ENCODE data around the gene MAPRE2. TPM values are rescaled to one million over a fixed set of nuclear protein-coding genes. Genes with fewer than 3 reads are reported as not detected.

The MAPRE2 gene
- total and polyA plus RNA-seq, 10 donors: 18.8 to 62.9 (median 45.1) TPM

DNA sequence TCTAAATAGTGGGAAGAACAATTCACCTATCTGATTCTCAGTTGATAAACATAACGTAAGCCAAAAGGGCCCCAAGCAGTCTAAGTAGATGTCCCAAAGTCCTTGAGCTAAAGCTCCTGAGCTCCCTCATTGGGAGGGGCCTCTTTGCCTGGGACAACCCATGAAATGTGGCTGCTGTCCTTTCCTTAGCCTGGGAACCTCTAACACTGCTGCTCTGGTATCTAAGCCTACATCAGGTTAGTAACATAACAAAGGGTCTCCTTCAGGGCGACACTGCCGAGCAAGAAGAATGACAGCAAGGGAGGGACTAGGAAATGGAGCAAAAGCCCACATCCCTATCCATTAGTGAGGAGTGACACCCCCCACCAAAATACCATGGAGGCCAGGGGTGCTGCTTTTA is 98.3 kb downstream of the MAPRE2 start:
- H3K4me3 ChIP-seq: no peak overlapping the region
- DNase-seq: no peak
- H3K27me3 ChIP-seq (replicated peaks in 1 of 7): no peaks in the 10 kb centered on the region
- H3K9me3 ChIP-seq: no peaks in the 10 kb centered on the region
- peaks cover 0 to 82% (median 54%) of the 10 kb centered on the region in 6 donors for H3K36me3 ChIP-seq
- intact Hi-C loops (cut with DNase I; ENCODE audit: low total_unique reads): no loop called here
- H3K4me1 ChIP-seq: peaks cover 0 to 38% (median 4%) of the 10 kb centered on the region in 6 donors
- TF ChIP-seq, protein P1, sequence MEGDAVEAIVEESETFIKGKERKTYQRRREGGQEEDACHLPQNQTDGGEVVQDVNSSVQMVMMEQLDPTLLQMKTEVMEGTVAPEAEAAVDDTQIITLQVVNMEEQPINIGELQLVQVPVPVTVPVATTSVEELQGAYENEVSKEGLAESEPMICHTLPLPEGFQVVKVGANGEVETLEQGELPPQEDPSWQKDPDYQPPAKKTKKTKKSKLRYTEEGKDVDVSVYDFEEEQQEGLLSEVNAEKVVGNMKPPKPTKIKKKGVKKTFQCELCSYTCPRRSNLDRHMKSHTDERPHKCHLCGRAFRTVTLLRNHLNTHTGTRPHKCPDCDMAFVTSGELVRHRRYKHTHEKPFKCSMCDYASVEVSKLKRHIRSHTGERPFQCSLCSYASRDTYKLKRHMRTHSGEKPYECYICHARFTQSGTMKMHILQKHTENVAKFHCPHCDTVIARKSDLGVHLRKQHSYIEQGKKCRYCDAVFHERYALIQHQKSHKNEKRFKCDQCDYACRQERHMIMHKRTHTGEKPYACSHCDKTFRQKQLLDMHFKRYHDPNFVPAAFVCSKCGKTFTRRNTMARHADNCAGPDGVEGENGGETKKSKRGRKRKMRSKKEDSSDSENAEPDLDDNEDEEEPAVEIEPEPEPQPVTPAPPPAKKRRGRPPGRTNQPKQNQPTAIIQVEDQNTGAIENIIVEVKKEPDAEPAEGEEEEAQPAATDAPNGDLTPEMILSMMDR (IDR thresholded peaks at IDR 0.05 in 8 of 11, conservative IDR thresholded peaks at IDR 0.05 in 3 of 11): no peak
- no peak for TF ChIP-seq POLR2A (IDR thresholded peaks at IDR 0.05)
- TF ChIP-seq POLR2AphosphoS5 (IDR thresholded peaks at IDR 0.05): no peak
- no peak overlapping the region for H3K27ac ChIP-seq
- 77 to 97% (median 93%) methylated on average over 3 of the region's 3 CpGs for WGBS, 5 donors

DNA sequence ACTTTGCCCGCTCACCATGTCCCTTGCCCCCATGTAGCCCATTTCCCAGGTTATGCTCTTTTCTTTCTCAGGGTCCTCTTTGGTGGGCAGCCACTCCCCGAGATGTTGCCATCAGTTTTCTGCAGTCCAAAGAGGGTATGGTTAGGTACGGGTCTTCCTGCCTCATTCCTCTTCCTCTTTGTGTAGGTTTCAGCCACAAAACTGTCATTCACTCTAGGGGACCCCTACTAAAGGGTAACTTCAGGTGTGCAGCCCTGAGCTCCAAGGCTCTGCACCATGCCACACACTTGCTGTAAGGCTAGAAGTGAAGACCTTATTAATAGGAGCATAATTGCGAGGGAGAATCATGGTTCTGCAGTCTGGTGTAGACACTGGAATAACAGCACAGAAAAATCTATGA is 99.9 kb downstream of the MAPRE2 start:
- TF ChIP-seq POLR2AphosphoS5 (IDR thresholded peaks at IDR 0.05) (no peak), POLR2A (IDR thresholded peaks at IDR 0.05) (no peak)
- intact Hi-C loops (cut with DNase I; ENCODE audit: low total_unique reads): loop anchor here (5.0 kb wide), 1 partner anchor 134 kb away; no protein-coding TSS in a partner anchor
- H3K27ac ChIP-seq: no peak overlapping the region
- no peak for DNase-seq
- H3K4me3 ChIP-seq: no peak overlapping the region
- no peaks in the 10 kb centered on the region for H3K9me3 ChIP-seq
- 69 to 79% (median 74%) methylated on average over 4 of the region's 4 CpGs for WGBS, 5 donors
- H3K27me3 ChIP-seq (replicated peaks in 1 of 7): no peaks in the 10 kb centered on the region
- peaks cover 0 to 66% (median 38%) of the 10 kb centered on the region in 6 donors for H3K36me3 ChIP-seq
- peaks cover 0 to 38% (median 4%) of the 10 kb centered on the region in 6 donors for H3K4me1 ChIP-seq

DNA sequence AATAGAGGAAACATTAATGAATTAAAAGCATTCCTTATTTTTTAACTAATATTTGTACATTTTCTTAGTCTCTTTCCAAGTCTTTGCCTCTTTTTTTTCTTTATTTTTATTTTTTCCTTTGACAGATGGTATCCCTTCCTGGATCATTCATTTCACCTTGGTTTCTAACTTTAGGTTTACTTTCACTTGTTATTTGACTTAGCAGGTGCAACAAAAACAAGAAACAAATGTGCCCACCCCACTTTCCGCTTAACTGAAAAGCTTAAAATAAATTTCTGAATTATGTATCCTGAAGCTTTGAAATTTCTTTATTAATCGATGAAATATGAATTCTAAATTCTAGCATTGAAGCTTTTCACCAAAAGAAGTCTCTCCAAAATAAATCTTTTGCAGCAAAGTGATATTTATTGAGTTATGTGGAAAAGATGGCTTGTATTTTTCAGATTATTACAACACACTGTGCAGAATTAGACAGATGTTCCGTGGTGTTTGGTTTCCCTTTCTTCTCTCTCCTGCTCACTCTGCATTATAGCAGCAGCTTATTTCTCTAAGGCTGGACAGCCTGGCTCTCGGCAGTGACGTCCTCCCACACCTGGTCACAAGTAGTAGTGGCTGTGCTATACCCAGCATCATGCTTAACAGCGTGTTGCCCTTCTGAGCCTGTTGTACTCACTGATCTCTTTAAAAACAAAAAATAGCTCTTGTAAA is 100.5 kb downstream of the MAPRE2 start:
- TF ChIP-seq POLR2A (IDR thresholded peaks at IDR 0.05) (no peak), POLR2AphosphoS5 (IDR thresholded peaks at IDR 0.05) (no peak)
- TF ChIP-seq, protein P1 (IDR thresholded peaks at IDR 0.05 in 8 of 11, conservative IDR thresholded peaks at IDR 0.05 in 3 of 11): no peak
- no peak for DNase-seq
- intact Hi-C loops (cut with DNase I; ENCODE audit: low total_unique reads): loop anchor here (5.0 kb wide), 1 partner anchor 134 kb away; no protein-coding TSS in a partner anchor
- H3K27me3 ChIP-seq (replicated peaks in 1 of 7): no peaks in the 10 kb centered on the region
- WGBS, 5 donors: 68 to 74% (median 73%) methylated on average over 6 of the region's 6 CpGs
- H3K9me3 ChIP-seq: no peaks in the 10 kb centered on the region
- peaks cover 0 to 38% (median 4%) of the 10 kb centered on the region in 6 donors for H3K4me1 ChIP-seq
- no peak overlapping the region for H3K4me3 ChIP-seq
- peaks cover 0 to 59% (median 32%) of the 10 kb centered on the region in 6 donors for H3K36me3 ChIP-seq
- H3K27ac ChIP-seq: peak overlapping the region in 1 of 8 donors; percentile 10

DNA sequence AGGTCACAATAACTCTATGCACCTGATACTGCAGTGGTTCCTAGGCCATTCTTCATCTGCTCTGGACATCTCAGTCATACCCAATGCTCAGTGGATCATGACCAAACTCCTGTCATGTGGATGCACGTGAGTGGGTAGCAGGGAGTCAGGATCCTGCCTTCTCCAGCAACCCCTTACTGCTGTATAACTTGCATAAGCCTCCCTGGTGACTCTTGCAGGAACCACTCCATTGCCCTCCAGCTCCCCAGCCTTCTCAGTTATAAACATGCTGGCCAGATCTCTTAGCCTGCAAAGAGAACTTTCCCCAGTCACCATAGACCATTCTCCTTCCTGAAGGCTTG is 101.0 kb downstream of the MAPRE2 start:
- Histone ChIP-seq H3K27ac (peak overlapping the region in 1 of 8 donors; percentile 10), H3K9me3 (no peaks in the 10 kb centered on the region), H3K27me3 (replicated peaks in 1 of 7) (no peaks in the 10 kb centered on the region), H3K4me3 (no peak overlapping the region), H3K36me3 (peaks cover 0 to 54% (median 27%) of the 10 kb centered on the region in 6 donors), H3K4me1 (peaks cover 0 to 38% (median 4%) of the 10 kb centered on the region in 6 donors)
- intact Hi-C loops (cut with DNase I; ENCODE audit: low total_unique reads): loop anchor here (5.0 kb wide), 1 partner anchor 135 kb away; no protein-coding TSS in a partner anchor
- 67 to 89% (median 75%) methylated on average over 1 of the region's 1 CpG for WGBS, 5 donors
- DNase-seq: no peak
- TF ChIP-seq POLR2A (IDR thresholded peaks at IDR 0.05) (no peak), POLR2AphosphoS5 (IDR thresholded peaks at IDR 0.05) (no peak)
- TF ChIP-seq, protein P1 (IDR thresholded peaks at IDR 0.05 in 8 of 11, conservative IDR thresholded peaks at IDR 0.05 in 3 of 11): no peak
